Ovary (tissue), 3 donors: ENCODE measurements around the gene SMCR8.

ENCODE experiments used
- CTCF ChIP-seq, 3 donors: fragments of 450-650 bp in 2 of 3; fragments of 200-600 bp in 1 of 3; IDR thresholded peaks; one replicate each; pipeline versions ENCODE4 v1.5.1 to v1.8.0; 2016 to 2022; ENCODE audit warnings: antibody characterized with exemption in 3 of 3, mild to moderate bottlenecking in 1 of 3
- EP300 ChIP-seq: sonication (generic); formaldehyde crosslinking; IDR thresholded peaks from one replicate; pipeline ENCODE4 v1.6.1; 2017; ENCODE audit warnings: antibody characterized with exemption
- POLR2A ChIP-seq: fragments of 450-650 bp; IDR thresholded peaks from one replicate; pipeline ENCODE4 v1.6.1; 2017; ENCODE audit warnings: antibody characterized with exemption, mild to moderate bottlenecking, moderate library complexity
- donor health status: DM: no; HTN: no; CAD: no.

GRCh38 chr17:18326572-18326971 lies 11.5 kb downstream of the SMCR8 start:
- TF ChIP-seq CTCF (IDR thresholded peaks at IDR 0.05), result no peak
- TF ChIP-seq EP300, result no peak
- no peak for TF ChIP-seq POLR2A
